LoVo (cell line): ENCODE measurements around the gene CELSR3.

Experiments
- DNase-seq: peaks from one replicate; pipeline ENCODE4 v3.0.0-alpha.2; 2016; ENCODE audit warnings: low spot score

Gene CELSR3, protein sequence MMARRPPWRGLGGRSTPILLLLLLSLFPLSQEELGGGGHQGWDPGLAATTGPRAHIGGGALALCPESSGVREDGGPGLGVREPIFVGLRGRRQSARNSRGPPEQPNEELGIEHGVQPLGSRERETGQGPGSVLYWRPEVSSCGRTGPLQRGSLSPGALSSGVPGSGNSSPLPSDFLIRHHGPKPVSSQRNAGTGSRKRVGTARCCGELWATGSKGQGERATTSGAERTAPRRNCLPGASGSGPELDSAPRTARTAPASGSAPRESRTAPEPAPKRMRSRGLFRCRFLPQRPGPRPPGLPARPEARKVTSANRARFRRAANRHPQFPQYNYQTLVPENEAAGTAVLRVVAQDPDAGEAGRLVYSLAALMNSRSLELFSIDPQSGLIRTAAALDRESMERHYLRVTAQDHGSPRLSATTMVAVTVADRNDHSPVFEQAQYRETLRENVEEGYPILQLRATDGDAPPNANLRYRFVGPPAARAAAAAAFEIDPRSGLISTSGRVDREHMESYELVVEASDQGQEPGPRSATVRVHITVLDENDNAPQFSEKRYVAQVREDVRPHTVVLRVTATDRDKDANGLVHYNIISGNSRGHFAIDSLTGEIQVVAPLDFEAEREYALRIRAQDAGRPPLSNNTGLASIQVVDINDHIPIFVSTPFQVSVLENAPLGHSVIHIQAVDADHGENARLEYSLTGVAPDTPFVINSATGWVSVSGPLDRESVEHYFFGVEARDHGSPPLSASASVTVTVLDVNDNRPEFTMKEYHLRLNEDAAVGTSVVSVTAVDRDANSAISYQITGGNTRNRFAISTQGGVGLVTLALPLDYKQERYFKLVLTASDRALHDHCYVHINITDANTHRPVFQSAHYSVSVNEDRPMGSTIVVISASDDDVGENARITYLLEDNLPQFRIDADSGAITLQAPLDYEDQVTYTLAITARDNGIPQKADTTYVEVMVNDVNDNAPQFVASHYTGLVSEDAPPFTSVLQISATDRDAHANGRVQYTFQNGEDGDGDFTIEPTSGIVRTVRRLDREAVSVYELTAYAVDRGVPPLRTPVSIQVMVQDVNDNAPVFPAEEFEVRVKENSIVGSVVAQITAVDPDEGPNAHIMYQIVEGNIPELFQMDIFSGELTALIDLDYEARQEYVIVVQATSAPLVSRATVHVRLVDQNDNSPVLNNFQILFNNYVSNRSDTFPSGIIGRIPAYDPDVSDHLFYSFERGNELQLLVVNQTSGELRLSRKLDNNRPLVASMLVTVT (N-terminal part only)

DNA sequence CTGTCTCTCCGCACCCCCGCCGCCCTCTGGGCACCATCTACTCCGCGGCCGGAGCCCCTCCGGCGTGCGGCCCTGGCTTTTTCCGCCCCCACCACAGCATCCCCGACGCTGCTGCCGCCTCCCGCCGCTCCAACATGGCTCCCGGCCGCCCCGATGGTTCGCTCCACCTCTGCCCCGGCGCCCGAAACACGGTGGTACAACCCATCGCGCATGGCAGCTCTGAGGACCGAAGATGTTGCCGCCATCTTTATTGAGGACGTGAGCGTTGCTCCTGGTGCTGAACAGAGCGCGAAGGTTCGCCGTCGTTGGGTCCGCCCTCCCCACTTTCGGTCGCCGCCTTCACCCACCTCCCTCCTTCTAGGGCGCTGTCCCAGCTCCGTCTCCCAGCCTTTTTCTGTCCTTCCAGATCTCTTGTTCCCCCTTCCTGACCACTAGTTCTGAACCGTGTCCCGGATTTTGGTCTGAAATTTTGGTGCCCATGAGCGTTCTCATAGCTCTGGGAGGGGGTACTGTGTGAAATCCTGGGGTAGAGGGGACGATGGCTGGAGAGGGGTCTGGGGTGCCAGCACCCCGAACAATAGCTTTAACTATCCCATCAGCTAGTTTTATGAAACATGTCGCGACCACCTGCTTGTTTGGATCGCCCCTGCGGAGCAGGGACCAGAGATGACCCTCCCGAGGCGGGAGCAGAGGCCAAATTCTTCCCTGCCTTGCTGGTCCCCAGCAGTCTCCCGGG, at the start of gene CELSR3:
CELSR3 (minus strand) TSS at position 134 of the 736 bp plus-strand sequence. CDS start 252 bp downstream, outside the sequence.
- DNase-seq: peak; percentile 77

DNA sequence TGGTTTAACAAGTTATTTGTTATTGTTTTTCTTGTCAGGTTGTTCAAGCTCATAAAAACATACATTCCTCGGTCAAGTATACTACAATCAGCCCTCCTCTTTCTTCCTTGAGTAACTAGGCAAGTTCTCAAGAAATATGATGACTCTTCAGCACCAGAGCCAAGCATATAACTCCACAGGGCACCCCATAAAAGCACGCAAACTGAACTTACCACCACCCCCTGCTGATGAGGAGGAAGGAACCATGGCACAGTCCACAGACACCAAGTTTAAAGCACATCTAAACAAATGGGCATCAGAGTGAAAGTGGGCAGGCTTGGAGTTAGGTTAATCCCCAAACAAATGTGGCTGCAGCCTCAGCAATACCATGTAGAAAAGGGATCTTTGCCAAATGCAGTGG, 49.0 kb upstream of the CELSR3 start:
- peak; percentile 38 for DNase-seq

DNA sequence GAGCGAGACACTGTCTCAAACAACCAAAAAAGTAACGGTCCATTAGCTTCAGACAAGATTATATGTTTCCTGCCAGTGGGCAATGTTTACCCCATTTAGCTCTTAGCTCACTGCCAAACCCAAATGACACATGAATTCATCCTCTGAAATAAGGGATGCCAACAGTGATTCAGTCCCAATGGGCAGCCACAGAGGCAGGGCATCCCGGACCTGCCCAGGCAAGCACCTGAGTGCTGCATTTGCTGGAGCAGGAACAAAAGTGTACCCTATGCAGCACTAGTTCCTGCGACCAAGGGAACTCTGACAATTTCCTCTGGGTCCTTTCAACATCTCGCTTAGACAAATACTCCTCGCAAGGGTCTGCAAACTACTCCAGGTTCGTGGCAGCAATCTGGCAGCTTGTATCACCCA, 46.4 kb upstream of the CELSR3 start:
- DNase-seq: no peak

DNA sequence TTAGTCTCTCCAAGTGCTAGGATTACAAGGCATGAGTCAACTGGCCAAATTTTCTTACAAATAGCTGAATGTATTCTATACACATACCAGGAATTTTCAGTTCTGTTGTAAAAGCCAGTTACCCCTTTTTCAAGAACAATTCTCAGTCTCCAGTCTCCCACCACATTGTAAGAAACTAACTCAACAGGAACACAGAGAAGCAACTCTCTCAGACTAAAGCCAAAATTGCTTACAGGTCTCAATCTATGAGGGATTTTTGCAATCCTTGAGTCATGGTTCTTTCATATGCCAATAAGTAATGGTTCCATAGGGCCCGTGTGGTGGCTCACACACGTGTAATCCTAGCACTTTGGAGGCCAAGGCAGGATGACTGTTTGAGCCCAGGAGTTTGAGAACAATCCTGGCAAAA, 45.8 kb upstream of the CELSR3 start:
- no peak for DNase-seq

DNA sequence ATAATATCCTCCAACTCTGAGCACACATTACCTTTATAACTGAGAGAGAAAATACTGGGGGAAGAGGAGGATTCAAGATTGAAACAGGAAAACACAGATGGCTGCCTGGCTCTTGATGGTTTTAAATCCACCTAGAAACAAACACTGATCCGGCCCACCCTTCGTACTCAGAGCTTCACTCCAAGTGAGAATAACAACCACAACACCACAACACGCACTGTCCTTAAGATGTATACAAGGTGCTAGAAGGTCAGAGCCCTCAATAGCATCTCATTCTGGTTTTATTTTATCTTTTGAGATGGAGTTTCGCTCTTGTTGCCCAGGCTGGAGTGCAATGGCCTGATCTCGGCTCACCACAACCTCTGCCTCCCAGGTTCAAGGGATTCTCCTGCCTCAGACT, 44.5 kb upstream of the CELSR3 start:
- DNase-seq: no peak

DNA sequence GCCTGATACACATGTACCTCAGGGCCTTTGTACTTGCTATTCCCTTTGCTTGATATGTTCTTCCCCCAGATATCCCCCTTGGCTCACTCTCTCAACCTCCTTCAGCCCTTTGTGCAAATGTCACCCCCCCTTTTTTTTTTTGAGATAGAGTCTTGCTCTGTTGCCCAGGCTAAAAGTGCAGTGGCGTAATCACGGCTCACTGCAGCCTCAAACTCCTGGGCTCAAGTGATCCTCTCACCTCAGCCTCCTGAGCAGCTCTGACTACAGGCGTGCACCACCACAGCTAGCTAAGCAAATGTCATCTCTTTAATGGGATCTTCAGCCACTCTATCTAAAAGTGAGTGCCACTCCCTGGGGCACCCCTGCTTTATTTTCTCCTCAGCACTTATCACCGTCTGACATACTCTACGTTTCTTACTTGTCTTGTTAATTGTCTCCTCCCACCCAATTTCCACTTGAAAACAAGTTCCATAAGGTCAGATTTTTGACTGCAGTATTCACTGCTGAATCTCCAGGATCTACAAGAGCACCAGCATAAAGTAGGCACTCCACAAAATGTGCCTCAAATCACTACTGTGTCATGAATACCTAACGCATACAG, 39.7 kb upstream of the CELSR3 start:
- no peak for DNase-seq

DNA sequence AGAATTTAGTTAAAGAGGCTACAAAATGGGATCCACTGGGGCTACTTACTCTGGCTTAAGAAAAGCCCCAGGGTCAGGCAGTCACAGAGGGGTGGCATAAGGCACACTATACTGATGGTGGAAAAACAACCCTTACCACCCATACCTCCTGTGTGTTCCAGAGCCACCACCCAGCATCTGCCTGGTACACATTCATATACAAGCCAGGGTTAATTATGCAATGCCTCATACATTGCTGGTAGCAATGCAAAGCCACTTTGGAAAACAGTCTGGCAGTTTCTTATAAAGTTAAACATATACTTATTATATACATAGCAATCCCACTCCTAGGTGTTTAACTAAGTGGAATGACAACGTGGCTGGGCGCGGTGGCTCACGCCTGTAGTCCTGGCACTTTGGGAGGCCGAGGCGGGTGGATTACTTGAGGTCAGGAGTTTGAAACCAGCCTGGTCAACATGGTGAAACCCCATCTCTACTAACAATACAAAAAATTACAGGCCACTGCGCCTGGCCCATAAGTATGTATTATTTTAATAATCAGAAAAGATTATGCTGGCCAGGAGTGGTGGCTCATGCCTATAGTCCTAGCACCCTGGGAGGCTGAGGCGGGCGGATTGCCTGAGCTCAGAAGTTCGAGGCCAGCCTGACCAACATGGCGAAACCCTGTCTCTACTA, 38.2 kb upstream of the CELSR3 start:
- DNase-seq: no peak

DNA sequence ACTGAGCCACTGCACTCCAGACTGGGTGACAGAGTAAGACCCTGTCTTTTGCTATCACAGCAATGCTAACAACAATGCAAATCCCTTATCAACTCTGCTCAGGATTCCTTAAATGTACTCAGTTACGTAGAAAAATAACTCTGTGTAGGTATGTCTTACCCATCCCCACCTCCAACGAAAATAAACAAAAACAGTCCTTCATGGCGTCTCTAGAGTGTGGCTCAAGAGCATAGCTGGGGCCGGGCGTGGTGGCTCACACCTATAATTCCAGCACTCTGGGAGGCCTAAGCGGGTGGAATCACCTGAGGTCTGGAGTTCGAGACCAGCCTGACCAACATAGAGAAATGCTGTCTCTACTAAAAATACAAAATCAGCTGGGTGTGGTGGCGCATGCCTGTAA, 36.2 kb upstream of the CELSR3 start:
- DNase-seq: no peak

DNA sequence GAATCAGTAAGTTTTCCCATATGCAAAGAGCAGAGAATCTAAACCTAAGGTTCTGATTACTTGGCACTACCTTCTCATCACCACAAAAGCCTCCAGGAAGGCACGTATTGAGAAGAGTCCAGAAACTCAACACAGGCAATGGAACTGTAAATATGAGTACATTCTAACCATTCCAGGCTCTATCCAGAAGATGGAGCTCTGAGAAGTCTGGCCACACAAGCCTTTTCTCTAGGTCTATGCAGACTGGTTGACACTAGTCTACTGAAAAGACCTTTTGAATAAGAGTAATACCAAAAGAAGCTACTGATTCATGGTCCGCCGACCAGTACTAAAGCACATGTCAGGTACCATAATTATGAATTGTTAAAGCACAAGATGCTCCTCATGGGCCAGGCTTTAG, 35.3 kb upstream of the CELSR3 start:
- no peak for DNase-seq

DNA sequence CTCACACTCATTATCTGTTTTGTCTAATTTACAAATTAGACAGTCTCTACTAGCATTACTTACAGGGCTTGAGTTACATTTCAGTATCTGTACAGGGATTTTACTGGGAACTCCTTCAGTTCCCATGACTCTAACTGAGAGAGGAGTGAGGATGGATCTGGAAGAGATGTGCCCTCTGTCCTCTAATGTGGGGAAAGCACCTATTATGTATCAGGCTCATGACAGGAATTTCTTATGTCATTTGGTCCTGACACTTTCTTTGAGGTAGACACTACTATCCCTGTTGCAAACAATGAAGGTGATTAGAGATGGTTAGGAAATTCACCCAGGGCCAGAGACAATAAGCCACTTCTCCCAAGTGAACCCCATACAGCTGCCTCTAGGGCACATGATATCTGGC, 33.9 kb upstream of the CELSR3 start:
- DNase-seq: no peak

DNA sequence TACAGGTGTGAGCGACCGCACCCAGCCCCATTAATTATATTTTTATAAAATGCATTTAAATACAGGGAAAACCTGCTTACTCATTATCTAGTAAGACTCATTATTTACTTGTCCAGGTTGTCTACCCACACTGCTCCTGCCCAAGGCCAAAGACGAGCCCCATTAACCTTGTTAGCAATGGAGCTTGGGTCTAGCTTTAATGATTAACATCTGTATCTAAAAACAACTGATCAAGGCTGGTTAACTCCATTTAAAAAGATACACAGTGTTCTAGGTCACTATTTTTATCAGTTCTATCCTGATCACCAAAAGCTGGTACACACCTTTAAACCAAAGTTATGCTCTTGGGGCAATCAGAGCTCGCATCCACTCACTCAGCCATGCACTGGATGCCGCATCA, 33.5 kb upstream of the CELSR3 start:
- DNase-seq: no peak

DNA sequence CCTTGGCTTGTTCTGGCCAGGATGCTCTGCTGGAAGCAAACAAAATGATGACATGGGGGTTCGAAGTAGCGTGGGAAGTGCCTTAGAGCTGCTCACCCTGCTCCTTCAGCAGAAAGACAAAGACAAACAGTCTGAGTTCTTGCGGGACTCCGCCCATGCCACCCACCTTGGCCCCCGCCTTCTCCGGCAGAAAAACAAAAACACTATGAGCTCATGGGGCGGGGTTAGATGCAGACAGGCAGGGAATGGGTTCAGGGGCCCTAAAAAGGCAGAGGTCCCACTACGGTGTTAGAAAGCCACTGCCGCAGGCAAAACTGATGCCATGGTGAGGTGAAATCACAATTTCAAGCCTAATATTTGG, 32.7 kb upstream of the CELSR3 start:
- no peak for DNase-seq

DNA sequence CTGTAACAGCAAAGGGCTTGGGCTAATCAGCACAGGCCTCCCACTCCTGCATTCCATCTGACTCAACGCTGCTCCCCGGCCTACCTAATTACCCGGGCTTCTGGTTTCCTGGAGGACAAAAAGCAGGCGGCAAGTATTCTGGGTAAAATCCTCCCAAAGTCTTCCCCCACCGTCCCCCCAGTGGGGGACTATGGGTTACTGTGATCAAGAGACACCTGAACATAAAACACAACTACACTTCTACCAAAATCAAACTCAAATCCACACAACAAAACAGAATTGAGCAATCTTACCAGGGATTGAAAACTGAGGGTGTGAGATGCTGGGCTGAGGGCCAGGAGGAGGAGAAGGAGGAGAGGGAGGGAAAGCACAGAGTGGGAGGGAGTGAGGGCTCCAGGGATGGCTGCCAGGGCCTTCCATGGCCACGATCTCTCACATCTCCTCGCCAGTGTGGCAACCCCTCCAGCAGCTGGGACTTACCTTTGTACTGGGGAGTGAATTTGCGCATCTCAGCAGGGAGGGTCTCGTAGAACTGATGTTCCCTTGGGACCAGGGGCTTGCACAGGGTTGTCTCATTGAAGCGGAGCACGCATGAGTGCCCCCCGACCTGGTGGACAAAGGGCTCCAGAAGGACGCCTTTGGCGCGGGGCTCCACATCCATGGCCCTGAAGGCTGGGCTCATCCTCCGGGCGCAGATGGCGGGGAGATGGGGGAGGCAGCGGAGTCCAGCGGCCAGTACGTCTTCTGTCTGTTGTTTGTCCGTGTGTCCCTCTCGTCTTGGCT, 32.1 kb upstream of the CELSR3 start:
- DNase-seq: no peak

DNA sequence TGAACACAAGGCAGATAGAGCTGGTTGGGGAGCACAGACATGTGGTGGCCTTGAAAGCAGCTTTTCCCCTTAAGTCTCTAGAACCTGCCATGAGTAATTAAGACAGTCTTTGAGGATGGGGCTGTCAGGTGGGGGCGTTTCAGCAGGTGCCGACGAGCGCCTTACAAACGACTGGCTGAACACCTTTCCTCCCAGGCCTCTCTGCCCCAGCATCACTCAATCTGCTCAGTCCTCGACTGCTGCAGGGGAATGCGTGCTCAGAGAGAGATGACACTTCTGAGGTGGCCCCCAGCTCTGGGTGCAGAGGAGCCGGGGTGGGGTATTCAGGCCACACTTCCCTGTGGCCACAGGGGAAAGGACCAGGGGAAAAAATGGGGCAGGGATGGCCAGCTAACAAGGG, 31.1 kb upstream of the CELSR3 start:
- DNase-seq: no peak

DNA sequence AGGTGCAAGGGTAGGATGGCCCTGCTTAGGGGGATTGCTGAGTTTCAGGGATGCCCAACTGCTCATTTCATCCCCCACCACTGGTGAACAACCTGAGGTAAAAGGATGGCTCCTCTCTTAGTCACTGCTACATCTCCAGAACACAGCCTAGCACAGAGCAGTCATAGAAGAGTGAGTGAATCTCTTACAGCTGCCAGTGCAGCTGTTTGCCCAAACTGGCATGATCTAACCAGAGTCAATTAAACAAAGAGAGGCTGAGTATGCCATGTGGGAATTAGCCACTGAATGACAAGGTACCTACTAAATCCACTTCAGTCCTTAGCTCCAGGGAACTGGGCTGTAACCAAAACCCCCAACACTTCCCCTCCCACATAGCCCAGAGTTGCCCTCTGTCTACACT, 29.9 kb upstream of the CELSR3 start:
- DNase-seq: no peak

DNA sequence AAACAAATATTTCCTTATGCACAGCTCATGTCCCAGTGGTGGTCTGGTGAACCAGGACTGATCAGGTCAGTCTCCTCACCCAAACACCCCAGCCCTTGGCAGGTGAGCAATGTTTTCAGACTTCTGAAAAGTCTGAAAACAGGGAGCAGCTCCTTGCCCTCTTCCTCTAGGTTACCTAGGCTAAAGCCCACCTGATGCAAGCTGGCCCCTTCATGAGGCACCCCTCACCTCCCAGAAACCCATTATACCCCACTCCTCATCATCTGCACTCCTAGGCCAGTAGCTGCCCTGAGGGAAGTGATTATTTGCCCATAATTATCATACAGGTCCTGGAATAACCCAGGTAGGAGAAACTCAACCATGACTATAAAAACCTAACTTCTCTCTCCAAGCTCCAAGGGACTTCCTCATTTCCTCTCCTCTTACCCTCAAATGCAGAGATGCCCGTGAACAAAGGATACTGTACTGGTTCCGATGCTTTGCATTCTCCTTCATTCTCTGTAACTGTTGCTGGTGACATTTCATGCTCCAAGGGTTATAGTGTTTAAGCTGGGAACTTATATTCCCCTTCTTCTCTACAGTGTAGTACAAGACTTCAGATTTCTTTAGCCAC, 28.3 kb upstream of the CELSR3 start:
- no peak for DNase-seq

DNA sequence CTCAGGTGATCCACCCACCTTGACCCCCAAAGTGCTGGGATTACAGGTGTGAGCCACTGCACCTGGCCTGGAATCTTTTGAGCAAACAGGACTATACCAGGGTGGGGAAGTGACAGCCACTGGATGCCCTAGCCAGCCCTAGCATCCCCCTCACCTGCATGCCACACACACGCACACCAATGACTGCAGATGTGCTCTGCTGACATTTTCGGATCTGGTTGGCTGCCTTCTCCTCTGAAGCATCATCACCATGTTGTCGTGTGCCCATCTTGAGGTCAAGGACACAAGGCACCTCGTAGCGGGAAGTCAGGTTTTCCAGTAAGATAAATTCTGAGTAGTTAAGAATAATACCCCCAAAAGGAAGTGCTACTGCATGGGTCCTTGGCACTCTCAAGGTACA, 26.7 kb upstream of the CELSR3 start:
- no peak for DNase-seq

DNA sequence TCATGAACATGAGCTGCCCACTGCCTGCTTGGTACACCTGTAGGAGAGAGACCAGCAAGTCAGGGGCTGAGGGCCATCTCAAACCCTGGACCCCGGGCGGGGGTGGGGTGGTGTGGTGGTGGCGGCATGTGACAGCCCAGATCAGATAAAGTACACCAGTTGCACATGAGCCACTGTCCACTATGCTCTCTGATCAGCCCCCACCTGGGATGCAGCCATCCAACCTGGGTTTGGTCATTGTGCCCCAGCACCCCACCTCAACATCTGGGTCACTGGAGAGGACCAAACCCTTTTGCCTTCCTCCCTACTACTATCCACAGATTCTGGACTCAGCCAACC, 26.0 kb upstream of the CELSR3 start:
- no peak for DNase-seq

DNA sequence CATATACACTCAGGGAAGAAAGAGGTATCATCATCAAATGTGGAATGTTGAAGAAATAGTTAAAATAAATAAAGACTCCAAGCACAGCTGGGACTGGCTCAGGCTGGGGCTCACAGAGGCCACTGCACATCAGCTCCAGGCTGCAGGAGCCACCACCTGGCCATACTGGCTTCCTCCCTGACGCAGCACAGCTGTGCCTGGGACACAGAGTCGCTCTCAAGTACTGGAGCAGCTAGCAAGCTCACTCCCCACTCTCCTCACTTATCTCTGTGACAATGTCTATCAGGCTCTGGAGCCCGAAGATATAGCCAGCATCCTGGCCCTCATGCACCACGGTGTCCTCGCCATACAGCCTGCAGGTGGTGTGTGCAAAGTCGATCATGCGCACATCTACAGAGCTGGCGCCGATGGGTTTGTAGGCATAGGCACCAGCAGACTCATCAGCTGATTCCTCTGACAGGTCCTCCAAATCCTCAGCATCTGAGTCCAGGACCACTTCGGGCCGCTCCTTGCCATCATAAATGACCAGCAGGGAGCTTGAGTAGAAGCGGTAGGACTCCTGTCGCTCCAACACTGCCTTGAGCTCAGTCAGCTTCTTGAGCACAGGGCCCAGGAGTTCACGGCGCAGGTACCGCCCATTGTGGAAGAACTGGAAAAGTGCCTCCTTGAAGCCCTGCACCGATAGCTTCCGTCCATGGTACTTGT, 25.5 kb upstream of the CELSR3 start:
- DNase-seq: no peak
